BLaER1 treated with 17β-estradiol and CSF1 and Interleukin-3, amounts not matched to agents 10 nM and 100 nM (cell line): Measurements from ENCODE around the gene TAS2R14.

Source experiments
- H3K27ac ChIP-seq, 11 experiments: shearing (Covaris generic); formaldehyde crosslinking; 2 replicates each; pipeline ENCODE4 v1.8.1; 2022
- H3K27me3 ChIP-seq, 11 experiments: shearing (Covaris generic); formaldehyde crosslinking; 2 replicates each; pipeline ENCODE4 v1.8.1; 2022
- H3K36me3 ChIP-seq, 11 experiments: shearing (Covaris generic); formaldehyde crosslinking; 2 replicates each; pipeline ENCODE4 v1.8.1; 2022
- H3K4me1 ChIP-seq, 10 experiments: shearing (Covaris generic); formaldehyde crosslinking; 2 replicates each; pipeline ENCODE4 v1.8.1; 2022
- H3K4me2 ChIP-seq, 11 experiments: shearing (Covaris generic); formaldehyde crosslinking; 2 replicates each; pipeline ENCODE4 v1.8.1; 2022
- H3K4me3 ChIP-seq, 10 experiments: shearing (Covaris generic); formaldehyde crosslinking; 2 replicates each; pipeline ENCODE4 v1.8.1; 2022
- H3K9ac ChIP-seq, 11 experiments: shearing (Covaris generic); formaldehyde crosslinking; 2 replicates each; pipeline ENCODE4 v1.8.1; 2022
- H3K9me3 ChIP-seq, 11 experiments: shearing (Covaris generic); formaldehyde crosslinking; replicated peaks in 1 of 11; 2 replicates each; pipeline ENCODE4 v1.8.1; 2022
- H4K20me1 ChIP-seq, 11 experiments: shearing (Covaris generic); formaldehyde crosslinking; 2 replicates each; pipeline ENCODE4 v1.8.1; 2022
- Cebpa-rat ChIP-seq, 11 experiments: shearing (Covaris generic); IDR thresholded peaks; 2 replicates each; pipeline ENCODE4 v1.8.1; 2022

TAS2R14 gene

DNA sequence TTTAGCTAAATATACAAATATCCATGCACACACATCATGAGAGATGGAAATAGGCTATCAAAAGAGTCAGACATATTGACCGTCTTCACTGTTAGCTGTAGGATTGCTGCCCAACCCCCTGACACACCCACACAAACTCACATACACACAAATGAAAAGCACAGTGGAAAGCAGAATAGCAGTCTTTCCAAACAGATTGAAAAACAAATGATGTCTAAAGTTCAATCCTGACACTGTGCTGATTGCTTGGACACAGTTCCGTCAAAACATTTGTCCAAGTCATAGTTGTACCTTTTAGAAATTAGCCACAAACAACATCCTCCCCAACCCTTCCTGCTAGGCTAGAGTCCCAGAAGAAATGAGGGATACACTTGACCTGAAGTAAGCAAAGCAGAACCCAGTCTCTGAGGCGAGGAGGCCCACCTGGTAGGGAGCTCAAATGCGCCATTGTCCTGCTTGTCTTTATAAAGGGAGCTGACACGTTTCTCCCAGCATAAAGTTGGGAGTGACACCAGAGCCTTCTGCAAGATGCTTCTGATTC is 10.2 kb downstream of the TAS2R14 start, which contains the start of gene PRH2:
Gene PRH2 (plus strand): TSS at position 491 of the 541 bp plus-strand sequence. CDS start 38 bp downstream, at position 529.
- H3K36me3 ChIP-seq = peaks cover 0 to 7% (median 0%) of the 10 kb centered on the region in 11 experiments; a peak in 1 of 22 replicates
- H3K4me2 ChIP-seq = no peak within 1 kb of the TSS
- no peaks in the 10 kb centered on the region for H3K27me3 ChIP-seq
- H3K9ac ChIP-seq = no peak within 1 kb of the TSS
- peaks cover 0 to 6% (median 0%) of the 10 kb centered on the region in 11 experiments; a peak in 3 of 22 replicates for H3K9me3 ChIP-seq
- no peak within 1 kb of the TSS for H3K27ac ChIP-seq
- H4K20me1 ChIP-seq = no peaks in the 10 kb centered on the region
- no peak within 1 kb of the TSS for H3K4me3 ChIP-seq
- H3K4me1 ChIP-seq = no peaks in the 10 kb centered on the region
- TF ChIP-seq Cebpa-rat (IDR thresholded peaks at IDR 0.05) = no peak

DNA sequence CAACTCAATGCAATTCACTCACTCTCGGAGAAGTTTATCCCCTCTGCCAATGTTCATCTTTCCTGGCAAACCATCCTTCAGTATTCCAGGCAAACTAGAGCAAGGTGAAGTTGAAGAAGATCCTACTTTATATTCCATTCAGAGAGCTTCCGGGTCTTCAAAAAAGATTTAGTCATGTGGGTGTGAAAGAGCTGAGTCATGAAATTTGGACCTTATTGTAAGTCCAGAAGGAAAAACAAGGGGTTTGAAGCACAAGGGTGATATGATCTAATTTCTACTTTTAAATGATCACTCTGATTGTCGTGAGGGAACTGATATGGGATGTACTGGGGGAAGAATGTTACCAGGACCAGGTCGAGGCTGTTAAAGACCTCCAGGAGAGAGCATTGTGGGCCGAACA is 12.8 kb downstream of the TAS2R14 start:
- TF ChIP-seq Cebpa-rat (IDR thresholded peaks at IDR 0.05) = no peak
- Histone ChIP-seq H3K9ac (no peak overlapping the region), H4K20me1 (no peaks in the 10 kb centered on the region), H3K9me3 (peaks cover 0 to 6% (median 0%) of the 10 kb centered on the region in 11 experiments; a peak in 3 of 22 replicates), H3K4me2 (no peak overlapping the region), H3K4me3 (no peak overlapping the region), H3K27ac (no peak overlapping the region), H3K4me1 (no peaks in the 10 kb centered on the region), H3K27me3 (no peaks in the 10 kb centered on the region), H3K36me3 (peaks cover 0 to 7% (median 0%) of the 10 kb centered on the region in 11 experiments; a peak in 1 of 22 replicates)

DNA sequence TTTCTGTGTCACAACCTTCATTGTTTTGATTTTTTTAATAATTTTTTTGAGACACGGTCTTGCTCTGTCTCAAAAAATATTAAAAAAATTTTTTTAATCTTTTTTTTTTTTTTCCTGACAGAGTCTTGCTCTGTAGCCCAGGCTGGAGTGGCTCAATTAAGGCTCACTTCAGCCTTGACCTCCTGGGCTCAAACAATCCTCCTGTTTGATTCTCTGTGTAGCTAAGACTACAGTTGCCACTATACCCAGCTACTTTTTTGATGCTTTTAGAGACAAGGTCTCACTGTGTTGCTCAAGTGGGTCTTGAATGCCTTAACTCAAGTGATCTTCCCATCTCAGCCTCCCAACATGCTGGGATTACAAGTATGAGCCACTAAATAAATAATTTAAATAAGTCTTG is 19.3 kb downstream of the TAS2R14 start:
- Histone ChIP-seq H3K4me1 (no peaks in the 10 kb centered on the region), H3K27me3 (no peaks in the 10 kb centered on the region), H3K27ac (no peak overlapping the region), H3K4me2 (no peak overlapping the region), H4K20me1 (no peaks in the 10 kb centered on the region), H3K9me3 (peaks cover 0 to under 1% (median 0%) of the 10 kb centered on the region in 11 experiments; a peak in 1 of 22 replicates), H3K4me3 (no peak overlapping the region), H3K9ac (no peak overlapping the region), H3K36me3 (no peaks in the 10 kb centered on the region)
- TF ChIP-seq Cebpa-rat (IDR thresholded peaks at IDR 0.05) = no peak

DNA sequence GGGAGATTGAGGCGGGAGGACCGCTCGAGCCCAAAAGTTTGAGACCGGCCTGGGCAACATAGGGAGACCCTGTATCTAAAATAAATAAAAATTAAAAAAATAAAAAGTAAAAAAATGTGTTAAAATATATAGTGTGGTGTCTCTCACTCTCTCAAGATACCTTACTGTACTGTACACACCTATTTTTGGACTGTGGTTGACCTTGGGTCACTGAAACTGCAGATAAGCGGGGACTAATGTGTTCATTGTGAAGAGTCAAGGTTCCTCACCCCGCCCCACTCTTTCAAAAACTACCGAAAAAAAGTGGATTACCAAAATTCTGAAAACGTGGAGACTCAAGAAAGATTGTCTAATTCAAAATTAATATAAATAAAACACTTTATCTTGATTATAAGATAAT is 28.7 kb downstream of the TAS2R14 start:
- no peak overlapping the region for H3K27ac ChIP-seq
- H3K27me3 ChIP-seq = no peaks in the 10 kb centered on the region
- H3K9me3 ChIP-seq = peaks cover 2 to 8% (median 6%) of the 10 kb centered on the region in 11 experiments
- no peaks in the 10 kb centered on the region for H4K20me1 ChIP-seq
- no peak for TF ChIP-seq Cebpa-rat (IDR thresholded peaks at IDR 0.05)
- H3K36me3 ChIP-seq = peaks cover 0 to 5% (median 2%) of the 10 kb centered on the region in 11 experiments; a peak in 6 of 22 replicates
- no peak overlapping the region for H3K4me3 ChIP-seq
- H3K4me2 ChIP-seq = no peak overlapping the region
- no peak overlapping the region for H3K9ac ChIP-seq
- H3K4me1 ChIP-seq = no peaks in the 10 kb centered on the region

DNA sequence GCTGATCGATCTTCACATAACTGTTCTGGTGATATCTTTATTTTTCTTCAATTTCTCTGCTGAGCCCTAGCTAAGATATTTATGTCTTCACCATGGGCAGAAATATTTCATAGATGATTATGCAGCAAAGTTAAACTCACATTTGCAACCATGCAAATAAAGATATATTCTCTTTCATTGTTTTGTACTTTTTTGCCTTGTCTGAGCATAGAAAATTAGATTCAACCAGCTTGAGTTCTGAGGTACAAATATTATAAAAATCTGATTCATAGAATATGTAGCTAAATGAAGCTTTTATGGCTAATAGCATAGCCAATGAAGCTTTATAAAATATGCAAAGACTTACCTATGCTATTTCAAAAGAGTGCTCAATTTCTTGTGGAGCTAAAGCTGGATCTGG is 29.6 kb downstream of the TAS2R14 start, which contains the start of gene TAS2R13:
Gene TAS2R13 (minus strand): TSS at position 101 of the 400 bp plus-strand sequence. CDS start 264 bp downstream, outside the sequence.
- Histone ChIP-seq H3K27ac (no peak within 1 kb of the TSS), H4K20me1 (no peaks in the 10 kb centered on the region), H3K4me1 (no peaks in the 10 kb centered on the region), H3K36me3 (peaks cover 0 to 12% (median 7%) of the 10 kb centered on the region in 11 experiments; a peak in 8 of 22 replicates), H3K9me3 (peaks cover 11 to 17% (median 15%) of the 10 kb centered on the region in 11 experiments), H3K4me3 (no peak within 1 kb of the TSS), H3K9ac (no peak within 1 kb of the TSS), H3K4me2 (no peak within 1 kb of the TSS), H3K27me3 (no peaks in the 10 kb centered on the region)
- TF ChIP-seq Cebpa-rat (IDR thresholded peaks at IDR 0.05) = no peak

DNA sequence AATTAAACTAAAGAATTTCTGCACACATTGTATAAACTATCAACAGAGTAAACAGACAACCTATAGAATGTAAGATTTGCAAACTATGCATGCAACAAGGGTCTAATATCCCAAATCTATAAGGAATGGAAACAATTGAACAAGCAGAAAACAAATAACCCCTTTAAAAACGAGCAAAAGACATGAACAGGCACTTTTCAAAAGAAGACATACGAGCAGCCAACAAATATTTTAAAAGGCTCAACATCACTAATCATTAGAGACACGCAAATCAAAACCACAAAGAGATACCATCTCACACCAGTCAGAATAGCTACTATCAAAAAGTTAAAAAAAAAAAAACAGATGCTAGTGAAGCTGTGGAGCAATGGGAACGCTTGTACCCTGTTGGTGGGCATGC is 34.4 kb downstream of the TAS2R14 start:
- no peak overlapping the region for H3K9ac ChIP-seq
- peaks cover 36 to 49% (median 39%) of the 10 kb centered on the region in 11 experiments for H3K9me3 ChIP-seq
- no peaks in the 10 kb centered on the region for H3K4me1 ChIP-seq
- H3K36me3 ChIP-seq = peaks cover 4 to 31% (median 9%) of the 10 kb centered on the region in 11 experiments; a peak in 8 of 22 replicates
- no peak overlapping the region for H3K4me3 ChIP-seq
- TF ChIP-seq Cebpa-rat (IDR thresholded peaks at IDR 0.05) = no peak
- H3K27ac ChIP-seq = no peak overlapping the region
- no peak overlapping the region for H3K4me2 ChIP-seq
- H4K20me1 ChIP-seq = no peaks in the 10 kb centered on the region; a peak in 1 of 22 replicates
- H3K27me3 ChIP-seq = no peaks in the 10 kb centered on the region

DNA sequence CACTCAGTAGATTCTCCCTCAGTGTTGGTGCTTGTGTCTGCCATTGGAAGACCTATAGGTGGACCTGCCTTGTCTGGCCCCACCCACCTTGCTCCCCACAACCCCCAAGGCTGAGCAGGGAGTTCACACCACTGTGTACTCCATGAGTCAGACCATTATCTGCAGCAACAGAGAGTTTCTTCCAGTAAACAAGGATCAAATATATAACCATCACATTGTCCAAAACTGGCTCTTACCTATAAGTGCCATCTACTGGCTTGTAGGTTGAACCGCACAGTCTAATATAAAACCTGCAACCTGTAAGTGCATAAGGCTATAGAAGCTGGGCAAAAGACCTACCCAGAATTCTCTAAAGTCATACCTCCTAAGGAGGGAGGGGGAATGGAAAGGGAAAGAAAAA is 37.6 kb downstream of the TAS2R14 start:
- Histone ChIP-seq H3K9ac (no peak overlapping the region), H3K27me3 (no peaks in the 10 kb centered on the region), H3K27ac (no peak overlapping the region), H3K36me3 (peaks cover 4 to 31% (median 9%) of the 10 kb centered on the region in 11 experiments; a peak in 8 of 22 replicates), H3K4me2 (no peak overlapping the region), H3K9me3 (peaks cover 36 to 49% (median 39%) of the 10 kb centered on the region in 11 experiments), H3K4me1 (no peaks in the 10 kb centered on the region), H3K4me3 (no peak overlapping the region), H4K20me1 (no peaks in the 10 kb centered on the region; a peak in 1 of 22 replicates)
- TF ChIP-seq Cebpa-rat (IDR thresholded peaks at IDR 0.05) = no peak

DNA sequence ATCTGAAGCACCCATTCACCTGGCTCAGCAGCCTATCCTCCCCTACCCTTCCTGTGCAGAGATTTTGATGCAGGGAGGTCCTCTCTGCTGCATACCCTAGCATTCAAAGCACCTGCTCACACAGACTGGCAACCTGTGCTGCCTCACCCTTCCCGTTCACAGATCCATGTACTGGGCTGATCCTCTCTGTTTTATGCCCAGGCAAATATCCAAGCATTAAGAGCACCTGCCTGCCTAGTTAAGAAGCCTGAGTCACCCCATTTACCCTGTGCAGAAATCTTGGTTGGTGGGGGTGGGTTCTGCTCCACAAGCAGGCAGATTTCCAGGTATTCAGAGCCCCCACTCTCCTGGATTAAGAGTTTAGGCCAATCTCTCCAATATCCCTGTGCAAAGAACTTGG is 38.1 kb downstream of the TAS2R14 start:
- Histone ChIP-seq H3K4me3 (no peak overlapping the region), H3K9ac (no peak overlapping the region), H3K4me2 (no peak overlapping the region), H4K20me1 (no peaks in the 10 kb centered on the region; a peak in 1 of 22 replicates), H3K4me1 (no peaks in the 10 kb centered on the region), H3K9me3 (peaks cover 36 to 48% (median 39%) of the 10 kb centered on the region in 11 experiments), H3K27ac (no peak overlapping the region), H3K36me3 (peaks cover 4 to 31% (median 9%) of the 10 kb centered on the region in 11 experiments; a peak in 8 of 22 replicates), H3K27me3 (no peaks in the 10 kb centered on the region)
- no peak for TF ChIP-seq Cebpa-rat (IDR thresholded peaks at IDR 0.05)

DNA sequence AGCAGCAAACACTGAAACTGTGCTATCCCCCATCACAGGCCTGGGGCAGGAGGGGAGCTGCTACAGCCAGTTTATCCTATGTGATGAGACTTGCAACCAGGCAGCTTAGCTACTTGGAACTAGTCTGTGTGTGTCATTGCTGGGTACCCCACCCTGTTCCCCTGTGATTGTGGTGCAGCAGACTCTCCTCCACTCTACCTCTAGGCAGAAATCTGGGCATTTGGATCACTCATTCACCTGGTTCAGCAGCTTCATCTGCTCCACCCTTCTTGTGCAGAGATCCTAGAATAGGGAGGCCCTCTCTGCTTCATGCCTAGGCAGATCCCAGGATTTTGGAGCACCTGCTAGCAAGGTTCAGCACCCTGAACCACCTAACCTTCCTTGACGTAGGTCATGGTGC is 38.5 kb downstream of the TAS2R14 start:
- no peaks in the 10 kb centered on the region for H3K27me3 ChIP-seq
- peaks cover 4 to 31% (median 8%) of the 10 kb centered on the region in 11 experiments; a peak in 8 of 22 replicates for H3K36me3 ChIP-seq
- no peak for TF ChIP-seq Cebpa-rat (IDR thresholded peaks at IDR 0.05)
- peaks cover 33 to 44% (median 36%) of the 10 kb centered on the region in 11 experiments for H3K9me3 ChIP-seq
- no peak overlapping the region for H3K4me3 ChIP-seq
- H3K4me2 ChIP-seq = no peak overlapping the region
- no peak overlapping the region for H3K9ac ChIP-seq
- H4K20me1 ChIP-seq = no peaks in the 10 kb centered on the region; a peak in 1 of 22 replicates
- H3K27ac ChIP-seq = no peak overlapping the region
- no peaks in the 10 kb centered on the region for H3K4me1 ChIP-seq
